Activated CD8-positive, alpha-beta memory T cell treated with anti-CD3 and anti-CD28 coated beads, Interleukin-2, amount 50 U/mL, for 24 hours (primary cell): ENCODE data around the gene TACO1.

Experiments used
- DNase-seq: peaks from one replicate; pipeline ENCODE4 v3.0.0-alpha.2; 2020; ENCODE audit errors: extremely low read depth

Gene TACO1

DNA sequence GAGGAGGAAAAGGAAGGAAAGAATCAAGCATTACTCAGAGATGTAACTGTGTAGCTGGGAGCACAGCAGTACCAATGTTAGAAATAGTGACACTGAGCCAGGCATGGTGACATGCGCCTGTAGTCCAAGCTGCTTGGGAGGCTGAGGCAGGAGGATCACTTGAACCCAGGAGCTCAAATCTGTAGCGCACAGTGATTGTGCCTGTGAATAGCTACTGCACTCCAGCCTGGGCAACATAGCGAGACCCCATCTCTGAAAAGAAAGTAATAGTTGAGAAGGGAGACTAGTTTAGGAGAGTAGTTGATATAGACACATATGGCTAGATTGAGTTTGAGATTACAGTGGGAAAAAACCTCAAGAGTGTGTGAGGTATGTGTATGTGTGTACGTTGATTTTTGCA is 39.3 kb downstream of the TACO1 start:
- no peak for DNase-seq

GRCh38 chr17:63641692-63642448 is 41.2 kb downstream of the TACO1 start:
- DNase-seq: no peak

- DNase-seq: no peak
These were observed 44.2 kb downstream of the TACO1 start for GRCh38 chr17:63644846-63645245.

DNA sequence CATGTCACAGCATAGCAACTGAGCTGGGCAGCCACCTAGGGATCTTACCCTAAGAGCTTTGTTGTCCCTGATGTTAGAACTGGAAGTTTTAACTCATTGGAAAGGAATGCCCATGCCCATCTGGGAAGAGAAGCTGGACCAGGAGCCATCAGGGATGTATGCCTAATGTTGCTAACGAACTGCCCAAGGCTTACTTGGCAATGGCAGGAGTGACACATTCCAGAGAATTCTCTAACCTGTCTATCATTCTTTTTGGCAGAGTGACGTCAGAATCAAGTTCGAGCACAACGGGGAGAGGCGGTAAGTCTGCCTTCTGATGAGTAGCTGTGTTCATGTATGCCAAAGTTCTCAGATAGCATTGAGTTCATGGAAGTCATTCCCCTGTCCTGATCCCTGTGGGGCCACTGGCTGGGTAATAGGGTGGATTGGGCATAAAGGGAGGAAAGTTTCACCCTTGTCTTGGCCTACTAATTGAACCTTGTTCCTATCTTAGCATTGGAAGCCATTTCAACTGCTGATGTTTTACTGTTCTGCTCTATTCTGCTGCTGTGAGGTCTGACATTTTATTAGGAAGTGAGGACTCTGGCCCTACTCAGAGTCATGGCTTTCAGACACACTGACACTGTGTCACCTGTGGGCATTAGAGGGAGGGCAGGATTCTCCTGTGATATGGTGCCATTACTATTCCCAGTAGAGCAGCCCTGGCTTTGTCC is 45.2 kb downstream of the TACO1 start:
- no peak for DNase-seq

DNA sequence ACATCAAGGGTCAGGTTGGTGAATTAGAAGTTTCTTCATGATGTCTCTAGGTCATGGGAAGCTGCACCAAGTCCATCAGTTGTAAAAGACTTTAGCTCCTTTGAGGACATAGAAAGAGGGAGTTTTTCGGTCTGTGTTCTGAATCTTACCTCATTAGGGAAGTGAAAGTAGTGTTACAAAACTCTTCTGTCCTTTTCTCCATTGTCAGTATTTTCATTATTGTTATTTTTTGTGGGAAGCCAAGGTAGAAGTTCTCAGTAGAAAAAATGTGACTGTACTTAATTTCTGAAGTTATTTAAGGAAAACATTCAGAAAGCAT is 45.8 kb downstream of the TACO1 start:
- no peak for DNase-seq

- DNase-seq: no peak
These were observed 46.5 kb downstream of the TACO1 start for GRCh38 chr17:63647065-63647725.

DNA sequence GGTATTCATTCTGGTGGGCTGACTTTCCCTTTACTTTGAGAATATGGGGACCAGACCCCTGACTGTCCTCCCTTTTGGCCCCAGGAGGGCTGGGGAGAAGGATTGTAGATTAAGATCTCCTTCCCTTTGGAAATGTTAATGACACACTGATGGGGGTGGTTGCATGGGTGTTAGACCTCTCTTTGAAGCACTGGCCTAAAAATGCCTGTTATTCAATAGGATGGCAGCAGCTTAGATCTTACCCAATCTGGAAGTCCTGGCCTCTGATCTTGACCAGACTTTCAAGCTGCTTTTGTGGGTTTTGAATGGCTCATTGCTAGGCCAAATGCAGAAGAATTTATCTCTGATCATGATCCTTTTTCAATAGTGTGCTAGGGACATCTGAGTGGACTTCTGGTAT is 47.2 kb downstream of the TACO1 start:
- DNase-seq: no peak

GRCh38 chr17:63649813-63650212 is 49.1 kb downstream of the TACO1 start:
- DNase-seq: no peak

- no peak for DNase-seq
These were observed 51.4 kb downstream of the TACO1 start for GRCh38 chr17:63652106-63652505.

GRCh38 chr17:63653050-63653449 is 52.4 kb downstream of the TACO1 start:
- no peak for DNase-seq

- DNase-seq: no peak
These were observed 57.1 kb downstream of the TACO1 start for GRCh38 chr17:63657786-63658185.
